Keratinocyte (primary cell): ENCODE results near the gene VPS26B. TPM values are rescaled to one million over a fixed set of nuclear protein-coding genes. Genes with fewer than 3 reads are reported as not detected.

Experiments
- DNase-seq: peaks from one replicate; pipeline ENCODE4 v3.0.0-alpha.2; 2011; ENCODE audit warnings: low read depth, missing footprints, low spot score
- FAIRE-seq: peaks from 2 replicates; lab custom pipeline; 2011; peaks lifted over from hg19 to GRCh38; lab: Jason Lieb, UNC
- H2AFZ ChIP-seq: 2 replicates; pipeline ENCODE4 v1.6.0; 2012; ENCODE audit warnings: low read length, control low read depth, inconsistent platforms; ENCODE audit not compliant: control insufficient read depth
- H3K27ac ChIP-seq: 2 replicates; pipeline ENCODE4 v1.5.1; 2011; ENCODE audit warnings: low read length; ENCODE audit not compliant: control insufficient read depth, insufficient read depth
- H3K27me3 ChIP-seq: 3 replicates; pipeline ENCODE4 v1.6.0; 2011; ENCODE audit warnings: low read length; ENCODE audit not compliant: control insufficient read depth, insufficient read depth; ENCODE audit errors: extremely low read depth
- H3K36me3 ChIP-seq, 2 experiments: 2 replicates in 1 of 2; 3 replicates in 1 of 2; pipeline ENCODE4 v1.5.1; 2011; ENCODE audit warnings: low read length in 2 of 2, mild to moderate bottlenecking in 1 of 2; ENCODE audit not compliant: control insufficient read depth in 2 of 2, insufficient read depth in 2 of 2; ENCODE audit errors: extremely low read depth in 1 of 2
- H3K4me1 ChIP-seq: 3 replicates; pipeline ENCODE4 v1.5.1; 2011; ENCODE audit warnings: low read length; ENCODE audit not compliant: control insufficient read depth, insufficient read depth; ENCODE audit errors: extremely low read depth
- H3K4me2 ChIP-seq: 3 replicates; pipeline ENCODE4 v1.6.0; 2011; ENCODE audit warnings: low read depth, low read length; ENCODE audit not compliant: control insufficient read depth, insufficient read depth; ENCODE audit errors: extremely low read depth
- H3K4me3 ChIP-seq, 3 experiments: fragments of 200-600 bp in 1 of 3; sonication (generic) in 1 of 3; 2 replicates in 2 of 3; 3 replicates in 1 of 3; pipeline ENCODE4 v1.5.1; 2011 to 2016; ENCODE audit warnings: low read length in 3 of 3, mild to moderate bottlenecking in 3 of 3, control low read depth in 2 of 3, inconsistent platforms in 1 of 3, low read depth in 1 of 3, mixed read lengths in 1 of 3, mixed run types in 1 of 3, moderate library complexity in 1 of 3; ENCODE audit not compliant: control insufficient read depth in 2 of 3, insufficient read depth in 2 of 3; ENCODE audit errors: extremely low read depth in 1 of 3
- H3K79me2 ChIP-seq: 2 replicates; pipeline ENCODE4 v1.6.0; 2012; ENCODE audit warnings: low read length; ENCODE audit not compliant: control insufficient read depth, insufficient read depth
- H3K9ac ChIP-seq: 3 replicates; pipeline ENCODE4 v1.6.0; 2011; ENCODE audit warnings: low read length; ENCODE audit not compliant: control insufficient read depth, insufficient read depth; ENCODE audit errors: extremely low read depth
- H3K9me1 ChIP-seq: 3 replicates; pipeline ENCODE4 v1.6.0; 2011; ENCODE audit warnings: low read length; ENCODE audit not compliant: control insufficient read depth, insufficient read depth; ENCODE audit errors: extremely low read depth
- H3K9me3 ChIP-seq: 2 replicates; pipeline ENCODE4 v1.5.1; 2012; ENCODE audit warnings: low read depth, low read length; ENCODE audit not compliant: control insufficient read depth
- H4K20me1 ChIP-seq: 3 replicates; pipeline ENCODE4 v1.6.0; 2011; ENCODE audit warnings: low read length; ENCODE audit not compliant: control insufficient read depth, insufficient read depth; ENCODE audit errors: extremely low read depth
- CTCF ChIP-seq, 3 experiments: IDR thresholded peaks in 1 of 3; conservative IDR thresholded peaks in 1 of 3; optimal IDR thresholded peaks in 1 of 3; 2 replicates in 2 of 3; 3 replicates in 1 of 3; pipeline versions ENCODE3 to v1.5.1; 2011; ENCODE audit warnings: low read length in 3 of 3, mild to moderate bottlenecking in 3 of 3, moderate library complexity in 2 of 3, control low read depth in 1 of 3, inconsistent platforms in 1 of 3; ENCODE audit not compliant: insufficient read depth in 2 of 3; ENCODE audit errors: extremely low read depth in 1 of 3
- EZH2 ChIP-seq: IDR thresholded peaks from one replicate; pipeline ENCODE4 v1.6.1; 2012; ENCODE audit warnings: inconsistent platforms, mild to moderate bottlenecking, low read length, moderate library complexity
- dilution Hi-C: fragments of 300-500 bp; cut with MboI; formaldehyde crosslinking; loops from one replicate; pipeline ENCODE4 v1.7.0; 2020; ENCODE audit warnings: low sequenced_read_pairs; ENCODE audit not compliant: extremely low pct_ligation_motif_present
- polyA plus RNA-seq, 5 experiments: library from polyadenylated mRNA; depleted of rRNA in 3 of 5; stranded (reverse) in 3 of 5; stranded (forward) in 1 of 5; unstranded in 1 of 5; fragments of >200 nt; gene quantifications; 1 replicate in 1 of 5; 2 replicates in 3 of 5; 3 replicates in 1 of 5; pipeline versions ENCODE4 v1.2.1 to v1.2.3, GENCODE V29; 2011 to 2012; ENCODE audit warnings: missing spikeins in 2 of 5, low read depth in 1 of 5, low replicate concordance in 1 of 5

Gene VPS26B
- polyA plus RNA-seq, 1 donor (not counting 4 experiments of a cell fraction or from before 2014, with no cell fraction given), result 46.9 TPM

- Histone ChIP-seq H3K36me3 (peaks cover 9 to 27% of the 10 kb centered on the region in 2 experiments), H3K79me2 (peaks cover 19% of the 10 kb centered on the region), H3K9me3 (no peaks in the 10 kb centered on the region), H3K27ac (no peak overlapping the region), H4K20me1 (no peaks in the 10 kb centered on the region), H3K9me1 (no peaks in the 10 kb centered on the region), H3K9ac (no peak overlapping the region), H3K4me3 (no peak overlapping the region), H3K4me2 (no peak overlapping the region), H3K27me3 (no peaks in the 10 kb centered on the region), H3K4me1 (no peaks in the 10 kb centered on the region), H2AFZ (no peak overlapping the region)
- dilution Hi-C loops, result no loop called here
- DNase-seq (no peak), FAIRE-seq (no peak)
- TF ChIP-seq CTCF (optimal IDR thresholded peaks at IDR 0.05 in 1 of 3, IDR thresholded peaks at IDR 0.05 in 1 of 3, conservative IDR thresholded peaks at IDR 0.05 in 1 of 3; ENCODE audit: extremely low read depth in 1 of 3, insufficient read depth in 2 of 3, low read length in 3 of 3) (no peak), EZH2 (no peak)
These were observed 12.5 kb downstream of the VPS26B start for GRCh38 chr11:134236834-134237556.

GRCh38 chr11:134237557-134237922, 13.1 kb downstream of the VPS26B start:
- no peak overlapping the region for H3K4me3 ChIP-seq
- H4K20me1 ChIP-seq, result no peaks in the 10 kb centered on the region
- no peak overlapping the region for H3K4me2 ChIP-seq
- no peak for TF ChIP-seq EZH2
- no peak for TF ChIP-seq CTCF (optimal IDR thresholded peaks at IDR 0.05 in 1 of 3, IDR thresholded peaks at IDR 0.05 in 1 of 3, conservative IDR thresholded peaks at IDR 0.05 in 1 of 3; ENCODE audit: extremely low read depth in 1 of 3, insufficient read depth in 2 of 3, low read length in 3 of 3)
- H3K27ac ChIP-seq, result no peak overlapping the region
- H3K36me3 ChIP-seq, result peaks cover 12 to 28% of the 10 kb centered on the region in 2 experiments
- no peak for DNase-seq
- no peak overlapping the region for H3K9ac ChIP-seq
- no peaks in the 10 kb centered on the region for H3K27me3 ChIP-seq
- no peak for FAIRE-seq
- no peaks in the 10 kb centered on the region for H3K4me1 ChIP-seq
- H3K9me1 ChIP-seq, result no peaks in the 10 kb centered on the region
- dilution Hi-C loops, result no loop called here
- no peaks in the 10 kb centered on the region for H3K9me3 ChIP-seq
- no peak overlapping the region for H2AFZ ChIP-seq
- H3K79me2 ChIP-seq, result peaks cover 15% of the 10 kb centered on the region
